ENCODE measurements around the gene GPX6.

Gene GPX6

DNA sequence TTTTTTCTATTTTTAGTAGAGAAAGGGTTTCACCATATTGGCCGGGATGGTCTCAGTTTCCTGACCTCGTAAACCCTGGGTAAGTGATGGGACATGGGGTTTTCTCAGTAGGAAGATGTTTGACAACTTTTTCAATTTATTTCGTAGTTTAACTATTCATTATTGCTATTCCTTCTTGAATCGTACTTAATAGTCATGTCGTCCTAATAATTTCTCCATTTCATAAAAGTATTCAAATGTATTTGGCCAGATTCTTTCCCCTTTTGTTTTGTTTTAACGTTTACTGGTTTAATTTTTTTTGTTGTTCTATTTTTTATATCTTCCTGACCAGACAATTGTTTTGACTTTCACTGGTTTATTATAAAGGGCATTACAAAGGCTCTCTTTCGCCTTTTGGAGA lies 26.4 kb upstream of the GPX6 start:
- H3K36me3 ChIP-seq (replicated peaks in 1 of 2; ENCODE audit: control insufficient read depth in 2 of 2, insufficient read depth in 2 of 2, low read length in 2 of 2) = no peaks in the 10 kb centered on the region
- H2BK15ac ChIP-seq (ENCODE audit: low read length) = no peak overlapping the region
- H2BK12ac ChIP-seq (ENCODE audit: low read length) = no peak overlapping the region
- H3K18ac ChIP-seq (ENCODE audit: low read length) = no peak overlapping the region
- no peak overlapping the region for H3K14ac ChIP-seq (ENCODE audit: low read length)
- H3K4me2 ChIP-seq (ENCODE audit: insufficient read depth, low read length, poor library complexity, severe bottlenecking) = peak overlapping the region; percentile 61
- H3K4me3 ChIP-seq (ENCODE audit: low read length in 2 of 2) = peak overlapping the region in 1 of 2 donors; percentile 76
- H3K4ac ChIP-seq (ENCODE audit: low read length) = no peak overlapping the region
- peak overlapping the region; percentile 74 for H2AFZ ChIP-seq (ENCODE audit: low read length)
- no peak overlapping the region for H2BK5ac ChIP-seq (ENCODE audit: low read length)
- H3K27me3 ChIP-seq (ENCODE audit: control insufficient read depth in 3 of 3, insufficient read depth in 3 of 3, low read depth in 1 of 3, low read length in 3 of 3) = no peaks in the 10 kb centered on the region
- H3K23ac ChIP-seq (ENCODE audit: low read depth, low read length, poor library complexity) = no peak overlapping the region
- peaks cover 1 to 7% of the 10 kb centered on the region in 2 donors for H3K4me1 ChIP-seq (ENCODE audit: control insufficient read depth in 2 of 2, insufficient read depth in 1 of 2, low read depth in 1 of 2, low read length in 2 of 2)
- peak overlapping the region; percentile 52 for H3K27ac ChIP-seq (replicated peaks; ENCODE audit: low read length)
- no peak overlapping the region for H4K91ac ChIP-seq (ENCODE audit: low read depth, low read length, poor library complexity)
- H3K79me1 ChIP-seq (ENCODE audit: low read depth, low read length) = no peaks in the 10 kb centered on the region
- H2AK5ac ChIP-seq (ENCODE audit: low read depth, low read length) = no peak overlapping the region
- no peak overlapping the region for H3K9ac ChIP-seq (ENCODE audit: low read depth, low read length, poor library complexity)
- H2BK120ac ChIP-seq (ENCODE audit: low read depth, low read length) = no peak overlapping the region
- no peak overlapping the region for H4K8ac ChIP-seq (ENCODE audit: low read depth, low read length)
- peaks cover 0 to 3% of the 10 kb centered on the region in 2 donors for H3K9me3 ChIP-seq (replicated peaks in 1 of 2; ENCODE audit: control insufficient read depth in 2 of 2, insufficient read depth in 1 of 2, low read depth in 1 of 2, low read length in 2 of 2)
- no peak for DNase-seq (ENCODE audit: low spot score)
- WGBS, 2 donors (ENCODE audit: extremely low coverage in 2 of 2, insufficient read length in 2 of 2, insufficient replicate concordance in 1 of 2) = no CpG with 5 or more reads among the region's 7 CpGs

DNA sequence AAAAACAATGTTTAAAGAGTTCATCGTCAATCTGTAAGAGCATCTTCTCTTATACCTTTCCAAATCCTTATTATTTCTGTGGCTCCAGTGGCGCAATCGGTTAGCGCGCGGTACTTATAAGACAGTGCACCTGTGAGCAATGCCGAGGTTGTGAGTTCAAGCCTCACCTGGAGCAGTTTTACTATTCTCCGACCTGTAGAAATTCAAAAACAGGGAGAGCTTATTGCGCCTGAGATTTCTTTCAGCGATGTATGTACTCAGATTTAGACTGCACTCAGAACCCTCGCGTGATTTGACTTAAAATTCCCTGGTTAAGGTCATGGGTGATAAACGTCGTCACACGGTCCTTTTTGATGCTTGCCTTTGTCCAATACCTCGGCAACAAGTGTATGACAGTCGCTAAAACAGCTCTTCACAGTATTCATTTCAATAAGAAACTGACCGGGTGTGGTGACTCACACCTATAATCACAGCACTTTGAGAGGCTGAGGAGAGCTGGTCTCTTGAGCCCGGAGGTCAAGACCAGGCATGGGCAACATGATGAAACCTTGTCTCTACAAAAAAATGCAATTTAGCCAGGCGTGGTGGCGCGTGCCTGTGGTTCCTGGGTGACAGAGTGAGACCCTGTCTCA lies 22.0 kb upstream of the GPX6 start:
- Histone ChIP-seq H4K91ac (ENCODE audit: low read depth, low read length, poor library complexity) (no peak overlapping the region), H3K27me3 (ENCODE audit: control insufficient read depth in 3 of 3, insufficient read depth in 3 of 3, low read depth in 1 of 3, low read length in 3 of 3) (no peaks in the 10 kb centered on the region), H3K9ac (ENCODE audit: low read depth, low read length, poor library complexity) (no peak overlapping the region), H3K79me1 (ENCODE audit: low read depth, low read length) (no peaks in the 10 kb centered on the region), H2BK12ac (ENCODE audit: low read length) (no peak overlapping the region), H3K4ac (ENCODE audit: low read length) (no peak overlapping the region), H2AK5ac (ENCODE audit: low read depth, low read length) (no peak overlapping the region), H2BK15ac (ENCODE audit: low read length) (no peak overlapping the region), H2BK120ac (ENCODE audit: low read depth, low read length) (no peak overlapping the region), H3K18ac (ENCODE audit: low read length) (peak overlapping the region; percentile 44), H3K23ac (ENCODE audit: low read depth, low read length, poor library complexity) (no peak overlapping the region), H3K4me1 (ENCODE audit: control insufficient read depth in 2 of 2, insufficient read depth in 1 of 2, low read depth in 1 of 2, low read length in 2 of 2) (peaks cover 0 to 4% of the 10 kb centered on the region in 2 donors), H3K9me3 (replicated peaks in 1 of 2; ENCODE audit: control insufficient read depth in 2 of 2, insufficient read depth in 1 of 2, low read depth in 1 of 2, low read length in 2 of 2) (peaks cover 0 to 3% of the 10 kb centered on the region in 2 donors), H2BK5ac (ENCODE audit: low read length) (no peak overlapping the region), H3K14ac (ENCODE audit: low read length) (no peak overlapping the region), H3K4me3 (ENCODE audit: low read length in 2 of 2) (peak overlapping the region in 1 of 2 donors; percentile 20), H3K36me3 (replicated peaks in 1 of 2; ENCODE audit: control insufficient read depth in 2 of 2, insufficient read depth in 2 of 2, low read length in 2 of 2) (no peaks in the 10 kb centered on the region), H3K4me2 (ENCODE audit: insufficient read depth, low read length, poor library complexity, severe bottlenecking) (peak overlapping the region; percentile 38), H4K8ac (ENCODE audit: low read depth, low read length) (no peak overlapping the region), H2AFZ (ENCODE audit: low read length) (peak overlapping the region; percentile 69), H3K27ac (replicated peaks; ENCODE audit: low read length) (no peak overlapping the region)
- DNase-seq (ENCODE audit: low spot score) = no peak
- WGBS, 2 donors (ENCODE audit: extremely low coverage in 2 of 2, insufficient read length in 2 of 2, insufficient replicate concordance in 1 of 2) = no CpG with 5 or more reads among the region's 22 CpGs

DNA sequence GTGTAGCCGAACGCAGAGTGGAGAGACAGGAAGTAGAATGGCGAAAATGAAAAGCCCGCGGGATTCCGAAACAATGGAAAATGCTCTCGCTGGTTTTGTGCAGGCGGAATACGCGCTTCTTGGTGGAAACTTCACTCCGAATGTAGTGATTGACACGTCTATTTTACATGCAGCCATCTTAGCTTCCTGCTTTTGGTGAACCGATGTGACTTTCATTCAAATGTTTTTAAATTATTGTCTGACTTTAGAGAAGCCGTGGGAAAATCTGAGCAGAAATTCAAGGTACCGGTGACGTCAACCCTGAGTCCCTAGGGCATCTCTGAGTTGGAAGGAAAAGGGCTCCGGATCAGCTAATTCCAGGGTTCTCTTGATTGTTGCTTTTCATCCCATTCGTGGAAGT lies 21.5 kb upstream of the GPX6 start:
- H4K8ac ChIP-seq (ENCODE audit: low read depth, low read length) = no peak overlapping the region
- H2AK5ac ChIP-seq (ENCODE audit: low read depth, low read length) = no peak overlapping the region
- no peak overlapping the region for H3K18ac ChIP-seq (ENCODE audit: low read length)
- H2BK5ac ChIP-seq (ENCODE audit: low read length) = no peak overlapping the region
- H3K9me3 ChIP-seq (replicated peaks in 1 of 2; ENCODE audit: control insufficient read depth in 2 of 2, insufficient read depth in 1 of 2, low read depth in 1 of 2, low read length in 2 of 2) = peaks cover 0 to 3% of the 10 kb centered on the region in 2 donors
- no peak overlapping the region for H3K23ac ChIP-seq (ENCODE audit: low read depth, low read length, poor library complexity)
- no peak overlapping the region for H2BK120ac ChIP-seq (ENCODE audit: low read depth, low read length)
- WGBS, 2 donors (ENCODE audit: extremely low coverage in 2 of 2, insufficient read length in 2 of 2, insufficient replicate concordance in 1 of 2) = no CpG with 5 or more reads among the region's 18 CpGs
- no peak overlapping the region for H3K9ac ChIP-seq (ENCODE audit: low read depth, low read length, poor library complexity)
- H3K4ac ChIP-seq (ENCODE audit: low read length) = no peak overlapping the region
- H2AFZ ChIP-seq (ENCODE audit: low read length) = peak overlapping the region; percentile 69
- H3K14ac ChIP-seq (ENCODE audit: low read length) = no peak overlapping the region
- no peak overlapping the region for H4K91ac ChIP-seq (ENCODE audit: low read depth, low read length, poor library complexity)
- H3K27me3 ChIP-seq (ENCODE audit: control insufficient read depth in 3 of 3, insufficient read depth in 3 of 3, low read depth in 1 of 3, low read length in 3 of 3) = no peaks in the 10 kb centered on the region
- H3K27ac ChIP-seq (replicated peaks; ENCODE audit: low read length) = no peak overlapping the region
- peak overlapping the region; percentile 38 for H3K4me2 ChIP-seq (ENCODE audit: insufficient read depth, low read length, poor library complexity, severe bottlenecking)
- H3K4me1 ChIP-seq (ENCODE audit: control insufficient read depth in 2 of 2, insufficient read depth in 1 of 2, low read depth in 1 of 2, low read length in 2 of 2) = peaks cover 0 to 4% of the 10 kb centered on the region in 2 donors
- no peak for DNase-seq (ENCODE audit: low spot score)
- peak overlapping the region in 1 of 2 donors; percentile 75 for H3K4me3 ChIP-seq (ENCODE audit: low read length in 2 of 2)
- no peak overlapping the region for H2BK15ac ChIP-seq (ENCODE audit: low read length)
- H2BK12ac ChIP-seq (ENCODE audit: low read length) = no peak overlapping the region
- no peaks in the 10 kb centered on the region for H3K79me1 ChIP-seq (ENCODE audit: low read depth, low read length)
- no peaks in the 10 kb centered on the region for H3K36me3 ChIP-seq (replicated peaks in 1 of 2; ENCODE audit: control insufficient read depth in 2 of 2, insufficient read depth in 2 of 2, low read length in 2 of 2)

DNA sequence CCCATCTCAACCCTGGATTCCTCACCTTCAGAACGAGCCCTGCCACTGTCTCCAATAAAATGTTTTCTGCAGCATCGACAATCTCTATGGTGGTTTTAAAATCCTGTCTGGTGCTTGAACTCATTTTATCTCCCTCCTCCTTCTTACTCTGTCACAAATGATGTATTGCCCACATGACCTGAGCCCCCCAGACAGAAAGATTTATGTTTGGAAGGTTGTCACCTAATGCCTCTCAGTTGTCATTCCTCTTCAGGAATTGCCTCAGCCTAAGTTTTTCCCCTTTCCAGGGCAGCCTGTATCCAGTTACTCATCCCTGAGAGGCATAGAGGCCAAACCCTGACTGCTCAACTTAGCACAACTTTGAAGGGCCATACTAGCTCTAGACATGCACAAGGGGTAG lies 19.3 kb upstream of the GPX6 start:
- Histone ChIP-seq H2BK12ac (ENCODE audit: low read length) (no peak overlapping the region), H3K4ac (ENCODE audit: low read length) (no peak overlapping the region)

More for the DNA sequence above, 19.3 kb upstream of the GPX6 start:
- H3K9me3 ChIP-seq (replicated peaks in 1 of 2; ENCODE audit: control insufficient read depth in 2 of 2, insufficient read depth in 1 of 2, low read depth in 1 of 2, low read length in 2 of 2) = peaks cover 0 to 3% of the 10 kb centered on the region in 2 donors
- H3K23ac ChIP-seq (ENCODE audit: low read depth, low read length, poor library complexity) = no peak overlapping the region
- H2AFZ ChIP-seq (ENCODE audit: low read length) = no peak overlapping the region
- no CpG with 5 or more reads among the region's 2 CpGs for WGBS, 2 donors (ENCODE audit: extremely low coverage in 2 of 2, insufficient read length in 2 of 2, insufficient replicate concordance in 1 of 2)
- H3K4me1 ChIP-seq (ENCODE audit: control insufficient read depth in 2 of 2, insufficient read depth in 1 of 2, low read depth in 1 of 2, low read length in 2 of 2) = peaks cover 3 to 6% of the 10 kb centered on the region in 2 donors
- no peaks in the 10 kb centered on the region for H3K27me3 ChIP-seq (ENCODE audit: control insufficient read depth in 3 of 3, insufficient read depth in 3 of 3, low read depth in 1 of 3, low read length in 3 of 3)
- H3K4me3 ChIP-seq (ENCODE audit: low read length in 2 of 2) = no peak overlapping the region
- H3K4me2 ChIP-seq (ENCODE audit: insufficient read depth, low read length, poor library complexity, severe bottlenecking) = no peak overlapping the region
- no peak overlapping the region for H3K9ac ChIP-seq (ENCODE audit: low read depth, low read length, poor library complexity)
- no peak overlapping the region for H2BK5ac ChIP-seq (ENCODE audit: low read length)
- H4K8ac ChIP-seq (ENCODE audit: low read depth, low read length) = no peak overlapping the region
- H3K18ac ChIP-seq (ENCODE audit: low read length) = peak overlapping the region; percentile 9
- H4K91ac ChIP-seq (ENCODE audit: low read depth, low read length, poor library complexity) = peak overlapping the region; percentile 28
- no peak overlapping the region for H2BK120ac ChIP-seq (ENCODE audit: low read depth, low read length)
- H3K79me1 ChIP-seq (ENCODE audit: low read depth, low read length) = no peaks in the 10 kb centered on the region
- H2AK5ac ChIP-seq (ENCODE audit: low read depth, low read length) = no peak overlapping the region
- DNase-seq (ENCODE audit: low spot score) = no peak
- no peak overlapping the region for H3K14ac ChIP-seq (ENCODE audit: low read length)
- H3K27ac ChIP-seq (replicated peaks; ENCODE audit: low read length) = no peak overlapping the region
- H2BK15ac ChIP-seq (ENCODE audit: low read length) = no peak overlapping the region
- H3K36me3 ChIP-seq (replicated peaks in 1 of 2; ENCODE audit: control insufficient read depth in 2 of 2, insufficient read depth in 2 of 2, low read length in 2 of 2) = no peaks in the 10 kb centered on the region

Measured in neuronal stem cell (in vitro differentiated cells).